ENCODE results near the gene CD2AP. TPM values are rescaled to one million over a fixed set of nuclear protein-coding genes. Genes with fewer than 3 reads are reported as not detected.
"Not testable (repeated sequence)": the region's sequence is repeated elsewhere in the genome, so short reads cannot be mapped to it uniquely, and the experiment has no call there.

CD2AP gene
- polyA plus RNA-seq, 1 experiment, result 2.2 TPM

DNA sequence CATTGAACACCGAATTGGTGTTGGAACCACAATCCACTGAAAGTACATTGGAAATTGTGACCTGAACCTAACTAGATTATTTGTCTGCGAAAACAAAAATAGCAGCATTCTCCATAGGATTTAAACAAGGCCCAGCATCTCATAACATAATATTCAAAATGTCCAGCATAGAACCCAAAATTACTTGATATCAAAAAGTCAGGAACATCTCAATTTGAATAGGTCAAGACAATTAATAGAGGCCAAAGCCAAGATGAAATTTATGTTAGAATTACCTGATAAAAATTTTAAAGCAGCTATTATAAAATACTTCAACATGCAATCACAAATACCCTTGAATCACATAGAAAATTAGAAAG lies 42.4 kb upstream of the CD2AP start:
- TF ChIP-seq CTCF (IDR thresholded peaks at IDR 0.05; ENCODE audit: insufficient read depth, low read depth, low read length), result no peak
- no peak for DNase-seq (ENCODE audit: low read depth)
- ChIA-PET POLR2A (no interaction called here), CTCF (no interaction called here)
- no peaks in the 10 kb centered on the region for H3K27me3 ChIP-seq (ENCODE audit: control insufficient read depth, insufficient read depth, low read length)
- no peaks in the 10 kb centered on the region for H3K36me3 ChIP-seq (ENCODE audit: control insufficient read depth, insufficient read depth, low read length)
- no peak overlapping the region for H3K4me3 ChIP-seq (ENCODE audit: low read depth, low read length)

DNA sequence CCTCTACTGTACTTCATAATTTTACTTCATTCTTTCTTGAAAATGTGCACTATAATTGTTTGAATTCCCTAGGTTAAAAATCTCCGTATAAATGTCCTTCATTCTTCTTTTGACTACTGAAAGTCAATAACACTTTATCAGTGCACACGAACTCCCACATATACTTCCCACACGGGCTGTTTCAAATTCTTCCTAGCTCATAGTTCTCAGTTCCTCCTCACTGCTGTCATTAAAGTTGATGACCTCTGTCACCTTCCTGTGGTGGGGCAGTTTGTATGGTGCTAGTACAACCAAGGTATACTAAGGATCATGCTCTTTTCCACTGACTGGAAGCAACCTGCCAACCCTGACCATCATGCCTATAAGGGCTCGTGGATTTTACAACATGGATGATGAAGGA lies 40.0 kb upstream of the CD2AP start:
- no peak for TF ChIP-seq CTCF (IDR thresholded peaks at IDR 0.05; ENCODE audit: insufficient read depth, low read depth, low read length)
- no peaks in the 10 kb centered on the region for H3K36me3 ChIP-seq (ENCODE audit: control insufficient read depth, insufficient read depth, low read length)
- H3K4me3 ChIP-seq (ENCODE audit: low read depth, low read length), result no peak overlapping the region
- ChIA-PET CTCF (interaction anchor here (0.9 kb wide), 1 partner anchor 11 kb away, joined by 3 read pairs; no protein-coding TSS in a partner anchor), POLR2A (no interaction called here)
- no peaks in the 10 kb centered on the region for H3K27me3 ChIP-seq (ENCODE audit: control insufficient read depth, insufficient read depth, low read length)
- no peak for DNase-seq (ENCODE audit: low read depth)

GRCh38 chr6:47438481-47439347 lies 38.9 kb upstream of the CD2AP start:
- H3K27me3 ChIP-seq (ENCODE audit: control insufficient read depth, insufficient read depth, low read length), result no peaks in the 10 kb centered on the region
- POLR2A ChIA-PET, result no interaction called here
- CTCF ChIA-PET, result interaction anchor here (1.1 kb wide), 1 partner anchor 774 kb away, joined by 3 read pairs; no protein-coding TSS in a partner anchor
- H3K36me3 ChIP-seq (ENCODE audit: control insufficient read depth, insufficient read depth, low read length), result no peaks in the 10 kb centered on the region
- H3K4me3 ChIP-seq (ENCODE audit: low read depth, low read length), result no peak overlapping the region
- no peak for TF ChIP-seq CTCF (IDR thresholded peaks at IDR 0.05; ENCODE audit: insufficient read depth, low read depth, low read length)
- no peak for DNase-seq (ENCODE audit: low read depth)

GRCh38 chr6:47439348-47439668 lies 38.3 kb upstream of the CD2AP start:
- POLR2A ChIA-PET, result no interaction called here
- no peaks in the 10 kb centered on the region for H3K36me3 ChIP-seq (ENCODE audit: control insufficient read depth, insufficient read depth, low read length)
- H3K4me3 ChIP-seq (ENCODE audit: low read depth, low read length), result no peak overlapping the region
- no peak for DNase-seq (ENCODE audit: low read depth)
- CTCF ChIA-PET, result interaction anchor here (1.1 kb wide), 1 partner anchor 773 kb away, joined by 3 read pairs; no protein-coding TSS in a partner anchor
- H3K27me3 ChIP-seq (ENCODE audit: control insufficient read depth, insufficient read depth, low read length), result no peaks in the 10 kb centered on the region
- no peak for TF ChIP-seq CTCF (IDR thresholded peaks at IDR 0.05; ENCODE audit: insufficient read depth, low read depth, low read length)

- ChIA-PET POLR2A (no interaction called here), CTCF (no interaction called here)
- H3K36me3 ChIP-seq (ENCODE audit: control insufficient read depth, insufficient read depth, low read length), result no peaks in the 10 kb centered on the region
- no peak for DNase-seq (ENCODE audit: low read depth)
- no peaks in the 10 kb centered on the region for H3K27me3 ChIP-seq (ENCODE audit: control insufficient read depth, insufficient read depth, low read length)
- H3K4me3 ChIP-seq (ENCODE audit: low read depth, low read length), result no peak overlapping the region
- TF ChIP-seq CTCF (IDR thresholded peaks at IDR 0.05; ENCODE audit: insufficient read depth, low read depth, low read length), result no peak
Measured at GRCh38 chr6:47440719-47441118, 36.9 kb upstream of the CD2AP start.

- H3K27me3 ChIP-seq (ENCODE audit: control insufficient read depth, insufficient read depth, low read length); H3K36me3 ChIP-seq (ENCODE audit: control insufficient read depth, insufficient read depth, low read length); DNase-seq (ENCODE audit: low read depth); CTCF ChIA-PET; POLR2A ChIA-PET; H3K4me3 ChIP-seq (ENCODE audit: low read depth, low read length): not testable (repeated sequence)
Measured at GRCh38 chr6:47444964-47445363, 32.6 kb upstream of the CD2AP start.

All from BJ (cell line).